ENCODE results near the gene VWA8. TPM values are rescaled to one million over a fixed set of nuclear protein-coding genes. Genes with fewer than 3 reads are reported as not detected.

The VWA8 gene
- polyA plus RNA-seq, 1 donor (not counting 4 experiments of a cell fraction or from before 2014, with no cell fraction given) = 17.8 TPM

DNA sequence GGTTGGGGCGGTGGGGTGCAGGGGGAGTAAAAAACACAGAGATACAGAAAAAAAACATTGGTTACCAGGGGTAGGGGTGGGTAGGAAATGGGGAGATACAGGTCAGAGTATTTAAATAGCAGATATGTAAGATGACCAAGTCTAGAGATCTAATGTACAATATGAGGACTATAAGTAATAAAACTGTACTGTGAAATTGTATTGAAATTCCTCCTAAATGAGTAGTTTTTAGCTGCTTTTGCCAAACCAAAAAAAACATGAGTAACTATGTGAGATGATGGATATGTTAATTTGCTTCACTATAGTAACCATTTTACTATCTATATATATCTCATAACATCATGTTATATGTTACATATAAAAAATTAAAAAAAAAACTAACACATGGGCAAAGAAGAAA is 29.6 kb downstream of the VWA8 start:
- Histone ChIP-seq H3K36me3 (ENCODE audit: control insufficient read depth in 2 of 2, extremely low read depth in 1 of 2, insufficient read depth in 2 of 2, low read length in 2 of 2) (no peaks in the 10 kb centered on the region), H3K4me2 (ENCODE audit: control insufficient read depth, extremely low read depth, insufficient read depth, low read depth, low read length) (no peak overlapping the region), H3K9me1 (ENCODE audit: control insufficient read depth, extremely low read depth, insufficient read depth, low read length) (no peaks in the 10 kb centered on the region), H4K20me1 (ENCODE audit: control insufficient read depth, extremely low read depth, insufficient read depth, low read length) (no peaks in the 10 kb centered on the region), H3K27me3 (ENCODE audit: control insufficient read depth, extremely low read depth, insufficient read depth, low read length) (no peaks in the 10 kb centered on the region), H3K9me3 (ENCODE audit: control insufficient read depth, low read depth, low read length) (no peaks in the 10 kb centered on the region), H3K79me2 (ENCODE audit: control insufficient read depth, insufficient read depth, low read length) (peaks cover 19% of the 10 kb centered on the region), H3K4me1 (ENCODE audit: control insufficient read depth, extremely low read depth, insufficient read depth, low read length) (no peaks in the 10 kb centered on the region), H3K4me3 (ENCODE audit: control insufficient read depth in 2 of 3, extremely low read depth in 1 of 3, insufficient read depth in 2 of 3, low read depth in 1 of 3, low read length in 3 of 3) (no peak overlapping the region), H3K27ac (ENCODE audit: control insufficient read depth, insufficient read depth, low read length) (no peak overlapping the region), H2AFZ (ENCODE audit: control insufficient read depth, low read length) (no peak overlapping the region), H3K9ac (ENCODE audit: control insufficient read depth, extremely low read depth, insufficient read depth, low read length) (no peak overlapping the region)
- TF ChIP-seq, protein P1, sequence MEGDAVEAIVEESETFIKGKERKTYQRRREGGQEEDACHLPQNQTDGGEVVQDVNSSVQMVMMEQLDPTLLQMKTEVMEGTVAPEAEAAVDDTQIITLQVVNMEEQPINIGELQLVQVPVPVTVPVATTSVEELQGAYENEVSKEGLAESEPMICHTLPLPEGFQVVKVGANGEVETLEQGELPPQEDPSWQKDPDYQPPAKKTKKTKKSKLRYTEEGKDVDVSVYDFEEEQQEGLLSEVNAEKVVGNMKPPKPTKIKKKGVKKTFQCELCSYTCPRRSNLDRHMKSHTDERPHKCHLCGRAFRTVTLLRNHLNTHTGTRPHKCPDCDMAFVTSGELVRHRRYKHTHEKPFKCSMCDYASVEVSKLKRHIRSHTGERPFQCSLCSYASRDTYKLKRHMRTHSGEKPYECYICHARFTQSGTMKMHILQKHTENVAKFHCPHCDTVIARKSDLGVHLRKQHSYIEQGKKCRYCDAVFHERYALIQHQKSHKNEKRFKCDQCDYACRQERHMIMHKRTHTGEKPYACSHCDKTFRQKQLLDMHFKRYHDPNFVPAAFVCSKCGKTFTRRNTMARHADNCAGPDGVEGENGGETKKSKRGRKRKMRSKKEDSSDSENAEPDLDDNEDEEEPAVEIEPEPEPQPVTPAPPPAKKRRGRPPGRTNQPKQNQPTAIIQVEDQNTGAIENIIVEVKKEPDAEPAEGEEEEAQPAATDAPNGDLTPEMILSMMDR (optimal IDR thresholded peaks at IDR 0.05 in 1 of 3, IDR thresholded peaks at IDR 0.05 in 1 of 3, conservative IDR thresholded peaks at IDR 0.05 in 1 of 3; ENCODE audit: extremely low read depth in 1 of 3, insufficient read depth in 2 of 3, low read length in 3 of 3) = no peak
- TF ChIP-seq EZH2 (IDR thresholded peaks at IDR 0.05; ENCODE audit: low read length) = no peak
- dilution Hi-C loops (cut with MboI; ENCODE audit: extremely low pct_ligation_motif_present, low sequenced_read_pairs) = no loop called here
- FAIRE-seq = no peak
- no peak for DNase-seq (ENCODE audit: low read depth, low spot score)

DNA sequence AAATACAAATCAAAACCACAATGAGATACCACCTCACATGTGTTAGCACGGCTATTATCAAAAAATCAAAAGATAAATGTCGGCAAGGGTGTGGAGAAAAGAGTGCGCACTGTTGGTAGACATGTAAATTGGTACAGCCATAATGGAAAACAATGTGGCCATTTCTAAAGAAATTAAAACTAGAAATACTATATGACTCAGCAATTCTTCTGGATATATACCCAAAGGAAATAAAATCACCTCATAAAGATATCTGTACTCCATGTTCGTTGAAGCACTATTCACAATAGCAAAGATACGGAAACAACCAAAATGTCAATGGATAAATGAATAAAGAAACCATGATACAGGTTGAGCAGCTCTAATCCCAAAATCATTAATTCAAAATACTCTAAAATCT is 30.8 kb downstream of the VWA8 start:
- Histone ChIP-seq H3K9me3 (ENCODE audit: control insufficient read depth, low read depth, low read length) (peaks cover 1% of the 10 kb centered on the region), H4K20me1 (ENCODE audit: control insufficient read depth, extremely low read depth, insufficient read depth, low read length) (no peaks in the 10 kb centered on the region), H2AFZ (ENCODE audit: control insufficient read depth, low read length) (no peak overlapping the region), H3K9ac (ENCODE audit: control insufficient read depth, extremely low read depth, insufficient read depth, low read length) (no peak overlapping the region), H3K79me2 (ENCODE audit: control insufficient read depth, insufficient read depth, low read length) (peaks cover 24% of the 10 kb centered on the region), H3K27ac (ENCODE audit: control insufficient read depth, insufficient read depth, low read length) (no peak overlapping the region), H3K36me3 (ENCODE audit: control insufficient read depth in 2 of 2, extremely low read depth in 1 of 2, insufficient read depth in 2 of 2, low read length in 2 of 2) (peaks cover 0 to 4% of the 10 kb centered on the region in 2 experiments), H3K9me1 (ENCODE audit: control insufficient read depth, extremely low read depth, insufficient read depth, low read length) (no peaks in the 10 kb centered on the region), H3K27me3 (ENCODE audit: control insufficient read depth, extremely low read depth, insufficient read depth, low read length) (no peaks in the 10 kb centered on the region), H3K4me3 (ENCODE audit: control insufficient read depth in 2 of 3, extremely low read depth in 1 of 3, insufficient read depth in 2 of 3, low read depth in 1 of 3, low read length in 3 of 3) (no peak overlapping the region), H3K4me2 (ENCODE audit: control insufficient read depth, extremely low read depth, insufficient read depth, low read depth, low read length) (no peak overlapping the region), H3K4me1 (ENCODE audit: control insufficient read depth, extremely low read depth, insufficient read depth, low read length) (no peaks in the 10 kb centered on the region)
- dilution Hi-C loops (cut with MboI; ENCODE audit: extremely low pct_ligation_motif_present, low sequenced_read_pairs) = no loop called here
- no peak for FAIRE-seq
- DNase-seq (ENCODE audit: low read depth, low spot score) = no peak
- no peak for TF ChIP-seq EZH2 (IDR thresholded peaks at IDR 0.05; ENCODE audit: low read length)
- TF ChIP-seq, protein P1 (optimal IDR thresholded peaks at IDR 0.05 in 1 of 3, IDR thresholded peaks at IDR 0.05 in 1 of 3, conservative IDR thresholded peaks at IDR 0.05 in 1 of 3; ENCODE audit: extremely low read depth in 1 of 3, insufficient read depth in 2 of 3, low read length in 3 of 3) = no peak
